Measurements from ENCODE around the gene SLC8A1. TPM values are rescaled to one million over a fixed set of nuclear protein-coding genes. Genes with fewer than 3 reads are reported as not detected.

The SLC8A1 gene
- total and polyA plus RNA-seq, 9 donors = 1.3 to 19.7 (median 7.7) TPM

DNA sequence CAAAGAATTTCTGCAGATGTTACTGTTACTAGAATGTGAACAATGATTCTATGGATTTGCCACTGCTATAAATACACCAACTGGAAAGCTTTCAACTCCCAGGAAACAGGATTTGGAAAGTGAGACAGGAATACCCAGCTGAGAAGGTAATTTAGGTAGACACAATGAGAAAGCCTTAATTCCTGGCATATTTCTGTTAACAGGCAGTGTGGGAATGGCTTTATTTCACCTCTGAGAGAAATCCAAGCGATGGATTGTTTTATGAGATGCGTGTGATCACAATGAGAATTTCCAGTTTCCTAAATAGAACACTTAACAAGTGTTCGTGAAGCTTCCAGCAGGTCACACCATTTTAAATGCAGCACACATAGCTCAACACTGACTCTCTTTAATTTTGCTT, 133.0 kb downstream of the SLC8A1 start:
- no peak overlapping the region for H3K27ac ChIP-seq
- intact Hi-C loops (cut with DNase I) = no loop called here
- no peak for TF ChIP-seq POLR2A (IDR thresholded peaks at IDR 0.05)
- TF ChIP-seq, protein P1, sequence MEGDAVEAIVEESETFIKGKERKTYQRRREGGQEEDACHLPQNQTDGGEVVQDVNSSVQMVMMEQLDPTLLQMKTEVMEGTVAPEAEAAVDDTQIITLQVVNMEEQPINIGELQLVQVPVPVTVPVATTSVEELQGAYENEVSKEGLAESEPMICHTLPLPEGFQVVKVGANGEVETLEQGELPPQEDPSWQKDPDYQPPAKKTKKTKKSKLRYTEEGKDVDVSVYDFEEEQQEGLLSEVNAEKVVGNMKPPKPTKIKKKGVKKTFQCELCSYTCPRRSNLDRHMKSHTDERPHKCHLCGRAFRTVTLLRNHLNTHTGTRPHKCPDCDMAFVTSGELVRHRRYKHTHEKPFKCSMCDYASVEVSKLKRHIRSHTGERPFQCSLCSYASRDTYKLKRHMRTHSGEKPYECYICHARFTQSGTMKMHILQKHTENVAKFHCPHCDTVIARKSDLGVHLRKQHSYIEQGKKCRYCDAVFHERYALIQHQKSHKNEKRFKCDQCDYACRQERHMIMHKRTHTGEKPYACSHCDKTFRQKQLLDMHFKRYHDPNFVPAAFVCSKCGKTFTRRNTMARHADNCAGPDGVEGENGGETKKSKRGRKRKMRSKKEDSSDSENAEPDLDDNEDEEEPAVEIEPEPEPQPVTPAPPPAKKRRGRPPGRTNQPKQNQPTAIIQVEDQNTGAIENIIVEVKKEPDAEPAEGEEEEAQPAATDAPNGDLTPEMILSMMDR (IDR thresholded peaks at IDR 0.05) = no peak
- no peak for TF ChIP-seq EP300 (IDR thresholded peaks at IDR 0.05)

DNA sequence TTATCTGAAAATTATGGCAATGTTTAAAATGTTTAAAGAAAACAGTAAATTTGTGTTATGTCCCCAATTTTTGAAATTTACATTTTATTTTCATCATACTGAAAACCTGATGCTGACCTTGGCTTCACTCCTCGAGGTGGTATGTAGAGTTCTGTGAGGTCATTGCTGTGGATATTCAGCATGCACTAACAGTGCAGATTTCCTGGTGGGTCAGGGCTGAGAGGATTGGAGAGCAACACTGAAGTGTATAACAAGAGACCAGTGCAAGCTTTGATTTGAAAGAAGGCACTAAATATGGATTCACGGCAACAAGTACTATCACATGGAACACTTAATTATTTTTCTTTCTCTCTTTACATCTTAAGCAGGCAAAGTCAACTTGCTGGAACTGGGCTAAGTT, 134.1 kb downstream of the SLC8A1 start:
- no peak for DNase-seq
- intact Hi-C loops (cut with DNase I) = no loop called here
- Histone ChIP-seq H3K27ac (no peak overlapping the region), H3K27me3 (no peaks in the 10 kb centered on the region), H3K9me3 (no peaks in the 10 kb centered on the region), H3K4me1 (ENCODE audit: insufficient read depth) (peaks cover 2% of the 10 kb centered on the region), H3K36me3 (no peaks in the 10 kb centered on the region), H3K4me3 (no peak overlapping the region)
- WGBS, 3 donors = 12 to 22% (median 20%) methylated on average over 2 of the region's 2 CpGs
- TF ChIP-seq EP300 (IDR thresholded peaks at IDR 0.05) (no peak), POLR2A (IDR thresholded peaks at IDR 0.05) (no peak)
- TF ChIP-seq, protein P1 (IDR thresholded peaks at IDR 0.05) = no peak

More for the DNA sequence above, 133.0 kb downstream of the SLC8A1 start:
- Histone ChIP-seq H3K36me3 (no peaks in the 10 kb centered on the region), H3K4me1 (ENCODE audit: insufficient read depth) (peaks cover 2% of the 10 kb centered on the region), H3K27me3 (no peaks in the 10 kb centered on the region), H3K4me3 (no peak overlapping the region), H3K9me3 (no peaks in the 10 kb centered on the region)
- DNase-seq = no peak
- 88 to 98% (median 96%) methylated on average over 3 of the region's 3 CpGs for WGBS, 3 donors

DNA sequence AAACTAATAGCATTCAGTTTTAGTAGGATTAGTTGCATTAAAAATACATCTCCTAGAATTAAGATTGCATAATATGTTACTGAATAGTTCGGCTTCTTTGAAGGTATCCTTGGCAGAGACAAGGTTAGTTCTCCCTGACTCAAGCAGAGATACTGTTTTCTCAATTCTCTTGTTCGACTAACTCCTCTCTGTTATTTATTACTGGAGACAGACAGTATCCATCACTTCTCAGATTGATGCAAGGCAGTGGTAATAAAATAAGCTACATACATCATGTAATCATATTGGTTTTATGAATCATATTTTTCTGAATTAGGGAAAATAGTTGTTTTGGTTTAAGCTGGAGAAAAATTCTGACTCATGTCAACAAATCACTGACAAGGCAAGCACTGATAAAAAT, 134.8 kb downstream of the SLC8A1 start:
- TF ChIP-seq POLR2A (IDR thresholded peaks at IDR 0.05) (no peak), EP300 (IDR thresholded peaks at IDR 0.05) (no peak)
- TF ChIP-seq, protein P1 (IDR thresholded peaks at IDR 0.05) = no peak
- no peak for DNase-seq
- intact Hi-C loops (cut with DNase I) = no loop called here
- Histone ChIP-seq H3K4me3 (no peak overlapping the region), H3K27ac (no peak overlapping the region), H3K27me3 (no peaks in the 10 kb centered on the region), H3K9me3 (no peaks in the 10 kb centered on the region), H3K4me1 (ENCODE audit: insufficient read depth) (peaks cover 2% of the 10 kb centered on the region), H3K36me3 (no peaks in the 10 kb centered on the region)
- WGBS, 3 donors = 22 to 33% (median 31%) methylated on average over 2 of the region's 2 CpGs

- WGBS, 3 donors = 59 to 65% (median 61%) methylated on average over 1 of the region's 1 CpG
- DNase-seq = no peak
- Histone ChIP-seq H3K36me3 (no peaks in the 10 kb centered on the region), H3K27me3 (no peaks in the 10 kb centered on the region), H3K4me1 (ENCODE audit: insufficient read depth) (peaks cover 4% of the 10 kb centered on the region), H3K9me3 (no peaks in the 10 kb centered on the region), H3K4me3 (no peak overlapping the region), H3K27ac (no peak overlapping the region)
- intact Hi-C loops (cut with DNase I) = no loop called here
- TF ChIP-seq, protein P1 (IDR thresholded peaks at IDR 0.05) = no peak
- TF ChIP-seq POLR2A (IDR thresholded peaks at IDR 0.05) (no peak), EP300 (IDR thresholded peaks at IDR 0.05) (no peak)
Observed at GRCh38 chr2:40316620-40317019, 135.3 kb downstream of the SLC8A1 start.
